ENCODE data around the gene KLHL36. TPM values are rescaled to one million over a fixed set of nuclear protein-coding genes. Genes with fewer than 3 reads are reported as not detected.

The KLHL36 gene
- total RNA-seq, 1 donor from 2014 or later = 26.2 TPM

DNA sequence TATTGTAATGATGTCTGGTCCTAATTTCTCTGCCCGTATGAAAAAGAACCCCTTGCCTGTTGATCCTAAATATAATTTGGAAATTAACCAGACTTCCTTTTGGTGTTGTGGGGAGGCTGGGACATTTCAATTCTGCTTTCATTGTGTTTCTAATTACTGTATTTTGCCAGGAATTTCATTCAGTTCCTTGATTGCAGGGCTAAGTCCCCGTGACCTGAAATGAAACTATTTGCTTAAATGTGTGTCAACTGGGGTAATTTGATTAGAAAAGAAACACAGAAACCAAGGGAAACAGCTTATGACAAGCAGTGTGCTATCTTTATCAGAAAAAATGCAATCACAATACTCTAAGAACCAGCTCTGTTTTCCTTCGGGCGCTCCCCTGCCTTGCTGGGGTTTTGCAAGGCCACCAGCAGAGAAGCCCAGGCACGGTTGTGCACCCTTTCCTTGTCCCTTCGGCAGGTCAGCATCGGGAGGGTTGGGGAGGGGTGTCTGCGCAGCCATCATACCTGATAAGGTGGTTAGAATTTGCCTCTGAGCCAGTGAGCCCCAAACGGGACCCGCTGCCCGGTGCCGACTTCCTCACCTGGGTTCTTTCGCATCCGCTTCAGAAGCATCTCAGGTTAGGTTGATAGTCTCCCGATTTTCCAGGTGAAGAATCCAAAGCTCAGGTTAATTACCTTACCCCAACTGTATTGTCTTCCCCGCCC, 19.4 kb downstream of the KLHL36 start:
- Mint-ChIP-seq H3K27ac (ENCODE audit: unreplicated experiment) (no peak overlapping the region), H3K36me3 (ENCODE audit: low read depth) (peaks cover 5% of the 10 kb centered on the region), H3K27me3 (ENCODE audit: low read depth) (no peaks in the 10 kb centered on the region), H3K4me3 (no peak overlapping the region), H3K4me1 (peaks cover 13% of the 10 kb centered on the region), H3K9me3 (no peaks in the 10 kb centered on the region)
- no peak for DNase-seq (ENCODE audit: low read depth, low spot score)
- TF ChIP-seq, protein P1, sequence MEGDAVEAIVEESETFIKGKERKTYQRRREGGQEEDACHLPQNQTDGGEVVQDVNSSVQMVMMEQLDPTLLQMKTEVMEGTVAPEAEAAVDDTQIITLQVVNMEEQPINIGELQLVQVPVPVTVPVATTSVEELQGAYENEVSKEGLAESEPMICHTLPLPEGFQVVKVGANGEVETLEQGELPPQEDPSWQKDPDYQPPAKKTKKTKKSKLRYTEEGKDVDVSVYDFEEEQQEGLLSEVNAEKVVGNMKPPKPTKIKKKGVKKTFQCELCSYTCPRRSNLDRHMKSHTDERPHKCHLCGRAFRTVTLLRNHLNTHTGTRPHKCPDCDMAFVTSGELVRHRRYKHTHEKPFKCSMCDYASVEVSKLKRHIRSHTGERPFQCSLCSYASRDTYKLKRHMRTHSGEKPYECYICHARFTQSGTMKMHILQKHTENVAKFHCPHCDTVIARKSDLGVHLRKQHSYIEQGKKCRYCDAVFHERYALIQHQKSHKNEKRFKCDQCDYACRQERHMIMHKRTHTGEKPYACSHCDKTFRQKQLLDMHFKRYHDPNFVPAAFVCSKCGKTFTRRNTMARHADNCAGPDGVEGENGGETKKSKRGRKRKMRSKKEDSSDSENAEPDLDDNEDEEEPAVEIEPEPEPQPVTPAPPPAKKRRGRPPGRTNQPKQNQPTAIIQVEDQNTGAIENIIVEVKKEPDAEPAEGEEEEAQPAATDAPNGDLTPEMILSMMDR (conservative IDR thresholded peaks at IDR 0.05) = no peak

- DNase-seq (ENCODE audit: low read depth, low spot score) = no peak
- no peaks in the 10 kb centered on the region for H3K36me3 Mint-ChIP-seq (ENCODE audit: low read depth)
- no peak overlapping the region for H3K4me3 Mint-ChIP-seq
- peaks cover 13% of the 10 kb centered on the region for H3K4me1 Mint-ChIP-seq
- H3K27me3 Mint-ChIP-seq (ENCODE audit: low read depth) = no peaks in the 10 kb centered on the region
- H3K9me3 Mint-ChIP-seq = no peaks in the 10 kb centered on the region
- TF ChIP-seq, protein P1 (conservative IDR thresholded peaks at IDR 0.05) = no peak
- no peak overlapping the region for H3K27ac Mint-ChIP-seq (ENCODE audit: unreplicated experiment)
Observed at GRCh38 chr16:84670063-84670462, 21.8 kb downstream of the KLHL36 start.

GRCh38 chr16:84672276-84673202, 24.2 kb downstream of the KLHL36 start:
- Mint-ChIP-seq H3K27ac (ENCODE audit: unreplicated experiment) (no peak overlapping the region), H3K4me1 (peaks cover 7% of the 10 kb centered on the region), H3K4me3 (no peak overlapping the region), H3K9me3 (no peaks in the 10 kb centered on the region), H3K27me3 (ENCODE audit: low read depth) (peaks cover 5% of the 10 kb centered on the region), H3K36me3 (ENCODE audit: low read depth) (no peaks in the 10 kb centered on the region)
- peak; percentile 77 for DNase-seq (ENCODE audit: low read depth, low spot score)
- TF ChIP-seq, protein P1 (conservative IDR thresholded peaks at IDR 0.05) = peak; percentile 93

- H3K27me3 Mint-ChIP-seq (ENCODE audit: low read depth) = peaks cover 5% of the 10 kb centered on the region
Observed at GRCh38 chr16:84673203-84673535, 24.9 kb downstream of the KLHL36 start.

GRCh38 chr16:84673561-84673960, 25.2 kb downstream of the KLHL36 start:
- H3K27ac Mint-ChIP-seq (ENCODE audit: unreplicated experiment) = no peak overlapping the region
- H3K36me3 Mint-ChIP-seq (ENCODE audit: low read depth) = no peaks in the 10 kb centered on the region
- H3K27me3 Mint-ChIP-seq (ENCODE audit: low read depth) = peaks cover 5% of the 10 kb centered on the region
- DNase-seq (ENCODE audit: low read depth, low spot score) = no peak
- H3K4me1 Mint-ChIP-seq = peaks cover 8% of the 10 kb centered on the region
- H3K4me3 Mint-ChIP-seq = no peak overlapping the region
- H3K9me3 Mint-ChIP-seq = no peaks in the 10 kb centered on the region
- TF ChIP-seq, protein P1 (conservative IDR thresholded peaks at IDR 0.05) = no peak

More at GRCh38 chr16:84673203-84673535, 24.9 kb downstream of the KLHL36 start:
- Mint-ChIP-seq H3K9me3 (no peaks in the 10 kb centered on the region), H3K4me3 (no peak overlapping the region), H3K27ac (ENCODE audit: unreplicated experiment) (no peak overlapping the region), H3K4me1 (peaks cover 8% of the 10 kb centered on the region), H3K36me3 (ENCODE audit: low read depth) (no peaks in the 10 kb centered on the region)
- DNase-seq (ENCODE audit: low read depth, low spot score) = no peak
- TF ChIP-seq, protein P1 (conservative IDR thresholded peaks at IDR 0.05) = no peak

All from neural crest cell (in vitro differentiated cells).